GM18870 (cell line): ENCODE measurements around the gene VILL.

ENCODE experiments used
- ATAC-seq: cut with Tn5 transposase; IDR thresholded peaks from one replicate; pipeline ENCODE4 v1.9.1; 2021; ENCODE audit warnings: moderate library complexity; ENCODE audit not compliant: unreplicated experiment

Gene VILL

DNA sequence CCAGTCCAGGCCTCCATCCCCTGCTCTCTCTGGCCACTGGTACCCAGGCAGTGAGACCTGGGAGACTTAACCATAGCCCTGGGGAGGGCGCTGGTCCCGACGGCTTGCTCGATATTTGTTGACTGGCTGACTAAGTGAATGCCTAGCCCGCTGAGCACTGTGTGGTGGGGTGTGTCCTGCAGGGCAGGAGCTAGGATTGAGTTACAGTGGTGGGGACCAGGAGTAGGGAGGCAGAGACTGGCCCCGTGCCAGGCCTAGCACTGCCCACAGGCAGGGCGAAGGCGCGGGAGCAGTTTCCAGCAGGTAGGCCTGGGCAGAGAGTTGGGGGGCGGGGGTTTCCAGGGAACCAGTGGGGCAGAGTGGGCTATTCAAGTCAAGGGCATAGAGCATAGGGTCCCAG lies at the start of gene VILL:
TSS of gene VILL (plus strand) at position 260 of the 400 bp plus-strand sequence. CDS start 2,887 bp downstream, outside the sequence.
- ATAC-seq = no peak

DNA sequence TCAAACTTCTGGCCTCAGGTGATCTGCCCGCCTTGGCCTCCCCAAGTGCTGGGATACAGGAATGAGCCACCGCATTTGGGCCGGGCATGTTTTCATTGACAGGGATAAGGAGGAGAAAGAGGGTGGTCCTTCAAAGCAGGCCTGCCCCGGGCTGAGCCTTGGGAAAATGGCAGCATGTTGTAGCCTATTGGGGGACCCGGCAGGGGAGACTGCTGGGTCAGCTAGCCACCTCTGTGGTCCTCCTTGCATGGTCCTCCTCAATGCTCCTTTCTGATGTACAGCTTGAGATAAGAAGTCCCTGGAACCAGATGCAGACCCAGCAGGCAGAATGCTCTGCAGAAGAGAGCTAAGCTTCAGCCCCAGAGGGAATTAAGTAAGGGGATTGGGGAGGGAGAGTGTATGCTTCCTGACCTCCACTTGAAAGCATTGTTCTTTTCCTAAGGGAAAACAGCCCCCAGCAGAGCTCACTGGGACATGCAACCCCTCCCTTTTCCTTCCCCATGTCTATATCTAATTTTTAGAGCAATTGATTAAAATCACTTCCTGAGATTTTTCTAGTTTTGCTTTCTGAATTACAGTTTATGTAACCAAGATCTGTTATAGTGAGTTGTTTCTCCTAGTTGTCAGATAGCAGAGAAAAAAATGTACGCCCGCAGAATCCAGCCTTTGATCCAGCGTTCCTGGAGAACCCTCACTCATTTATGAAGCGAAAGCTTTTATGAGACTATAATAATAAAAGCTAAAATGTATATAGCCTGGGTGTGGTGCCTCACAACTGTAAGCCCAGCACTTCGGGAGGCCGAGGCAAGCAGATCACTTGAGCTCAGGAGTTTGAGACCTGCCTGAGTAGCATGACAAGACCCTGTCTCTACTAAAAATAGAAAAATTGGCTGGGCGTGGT lies 48.7 kb upstream of the VILL start:
- no peak for ATAC-seq

DNA sequence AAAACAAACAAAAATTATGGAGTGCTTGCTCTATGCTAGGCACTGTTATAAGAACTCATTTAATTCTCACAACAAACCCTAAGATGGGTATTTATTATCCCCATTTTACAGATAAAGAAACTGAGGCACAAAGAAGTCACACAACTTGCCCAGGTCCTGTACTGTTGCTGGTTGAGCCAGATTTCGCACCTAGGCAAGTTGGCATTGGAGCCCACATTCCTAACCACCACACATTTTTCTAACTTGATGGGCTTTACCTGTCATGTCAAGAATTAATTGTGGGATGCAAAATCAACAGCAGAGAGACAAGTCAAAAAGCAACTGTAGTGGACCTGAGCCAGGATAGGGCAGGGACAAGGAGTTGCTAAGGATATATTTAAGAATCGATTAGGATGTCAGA lies 47.9 kb upstream of the VILL start:
- ATAC-seq = no peak

DNA sequence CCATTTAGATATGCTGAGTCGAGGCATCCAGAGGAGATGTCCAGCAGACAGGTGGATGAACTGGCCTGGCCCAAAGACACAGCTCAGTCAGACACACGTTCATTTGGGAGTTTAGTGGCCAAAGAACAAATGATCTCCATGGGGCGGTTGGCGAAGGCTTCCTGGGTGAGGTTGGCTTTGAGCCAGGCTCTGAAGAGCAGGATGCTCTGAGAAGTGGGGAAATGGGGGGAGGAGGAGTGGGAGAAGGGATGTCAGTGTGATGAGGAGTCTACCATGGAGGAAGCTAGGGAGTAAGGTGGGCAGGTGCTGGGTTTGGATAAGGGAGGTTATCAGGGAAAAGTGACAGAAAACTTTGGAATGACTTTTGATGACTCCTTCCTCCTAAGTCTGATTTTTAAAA lies 47.5 kb upstream of the VILL start:
- ATAC-seq = no peak

DNA sequence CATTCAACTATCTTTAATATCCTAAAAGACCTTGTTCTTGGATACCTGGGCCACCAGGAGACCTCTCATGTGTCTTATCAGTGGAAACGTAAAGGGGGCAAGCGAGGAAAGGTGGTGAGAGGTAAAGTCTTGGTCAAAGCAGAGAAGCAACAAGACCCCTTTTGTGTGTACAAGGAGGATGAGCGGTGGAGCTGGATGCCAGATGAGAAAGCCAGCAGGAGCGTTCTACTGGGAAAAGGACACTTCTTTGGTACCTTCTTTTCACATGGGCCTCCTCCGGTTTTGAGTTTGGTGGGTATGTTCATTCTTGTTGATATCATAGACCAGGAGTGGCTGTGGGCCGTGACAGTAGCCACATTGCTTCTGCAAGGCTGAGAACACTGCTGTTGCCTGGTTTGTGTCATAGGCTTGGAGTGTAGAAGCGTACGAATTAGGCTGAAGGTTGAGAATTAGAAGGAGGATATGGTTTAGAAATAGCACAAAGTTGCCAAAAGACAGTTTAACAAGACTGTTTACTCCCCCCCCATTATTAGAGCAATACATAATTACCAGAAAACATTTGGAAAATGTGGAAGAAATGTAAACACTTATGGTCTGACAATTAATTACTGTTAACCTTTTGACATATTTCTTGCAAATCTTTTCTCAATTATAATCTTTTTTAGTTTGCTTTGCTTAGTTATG lies 46.8 kb upstream of the VILL start:
- ATAC-seq = no peak

DNA sequence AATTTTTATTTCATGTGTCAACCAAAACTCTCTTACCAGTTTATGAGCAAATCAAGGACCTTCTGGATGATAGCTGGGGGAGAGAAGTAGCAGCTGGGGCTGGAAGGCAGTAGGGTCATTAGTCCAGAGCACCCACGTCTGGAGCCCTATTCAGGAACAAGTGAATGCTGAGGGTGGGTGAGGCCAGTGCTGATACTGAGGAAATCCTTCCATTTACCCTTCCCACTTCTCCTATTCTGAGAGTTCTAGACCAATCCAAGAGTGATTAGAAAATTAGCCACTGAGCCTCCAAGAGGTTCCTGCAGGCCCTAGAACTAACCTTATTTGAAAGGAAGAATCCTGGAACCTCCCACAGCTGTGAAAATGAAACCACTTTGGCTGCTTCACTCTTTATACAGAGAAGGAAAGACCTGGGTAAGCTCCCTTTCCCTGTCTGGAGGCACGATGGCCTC lies 46.2 kb upstream of the VILL start:
- ATAC-seq = no peak

DNA sequence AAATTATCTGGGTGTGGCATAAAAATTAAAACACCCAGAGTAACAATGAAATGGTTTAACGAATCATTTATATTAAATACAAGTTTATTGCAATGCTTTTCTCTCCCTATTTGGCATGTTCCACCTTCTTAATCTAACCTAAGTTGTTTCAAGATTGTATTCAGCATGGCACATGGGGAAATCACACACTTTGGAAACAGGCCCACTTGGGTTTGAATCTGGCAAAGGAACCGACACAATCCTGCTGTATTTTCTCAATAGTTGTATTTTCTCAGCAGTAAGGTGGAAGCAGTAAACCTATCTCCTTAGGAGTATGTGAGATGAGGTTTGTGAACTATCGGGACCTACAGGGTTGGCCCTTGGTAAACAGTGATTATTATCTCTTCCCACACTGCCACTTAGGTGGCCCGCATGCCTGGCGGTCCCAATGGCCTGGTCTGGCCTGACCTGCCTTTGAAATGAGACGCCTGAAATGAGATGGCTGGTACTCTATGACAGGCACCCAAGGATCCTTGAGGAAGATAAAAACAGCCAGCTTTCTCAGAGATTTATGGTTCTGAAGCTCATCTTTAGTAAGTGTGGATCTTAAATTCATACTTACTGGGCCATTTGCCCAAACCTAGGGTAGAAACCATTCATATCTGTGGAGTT lies 45.3 kb upstream of the VILL start:
- ATAC-seq = no peak

DNA sequence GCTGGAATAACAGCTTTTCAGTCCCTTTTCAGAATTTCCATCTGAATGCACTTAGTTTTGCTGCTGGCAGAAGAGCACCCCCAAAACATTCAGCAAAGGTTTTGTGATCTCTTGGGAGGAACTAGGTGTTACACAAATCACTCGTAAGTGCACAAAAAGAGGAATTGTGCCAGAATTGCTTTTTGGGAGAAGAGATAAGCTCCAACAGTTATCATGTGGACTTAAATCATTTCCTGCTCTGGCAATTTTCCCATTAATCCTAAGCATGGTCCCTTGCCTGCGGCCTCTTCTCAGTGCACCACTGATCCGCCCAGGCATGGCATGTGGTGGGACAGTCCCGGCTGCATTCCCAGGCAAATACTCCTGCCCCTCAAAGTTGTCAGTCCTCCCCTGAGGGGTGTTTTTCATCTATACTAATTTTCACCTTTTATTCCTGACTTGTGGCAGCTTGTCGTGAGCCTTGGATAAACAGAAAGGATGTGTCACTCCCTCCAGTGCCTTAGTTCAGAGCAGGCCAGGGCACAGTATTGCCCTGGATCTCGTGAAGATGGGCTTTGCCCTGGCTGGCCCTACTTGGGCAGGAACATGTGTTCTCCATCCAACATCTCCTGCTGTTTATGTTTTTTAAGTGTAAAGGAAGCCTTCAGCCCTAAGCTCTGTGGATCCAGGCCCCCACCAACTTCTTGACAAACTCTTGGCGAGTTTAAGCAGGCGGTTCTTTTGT lies 44.6 kb upstream of the VILL start:
- ATAC-seq = no peak

DNA sequence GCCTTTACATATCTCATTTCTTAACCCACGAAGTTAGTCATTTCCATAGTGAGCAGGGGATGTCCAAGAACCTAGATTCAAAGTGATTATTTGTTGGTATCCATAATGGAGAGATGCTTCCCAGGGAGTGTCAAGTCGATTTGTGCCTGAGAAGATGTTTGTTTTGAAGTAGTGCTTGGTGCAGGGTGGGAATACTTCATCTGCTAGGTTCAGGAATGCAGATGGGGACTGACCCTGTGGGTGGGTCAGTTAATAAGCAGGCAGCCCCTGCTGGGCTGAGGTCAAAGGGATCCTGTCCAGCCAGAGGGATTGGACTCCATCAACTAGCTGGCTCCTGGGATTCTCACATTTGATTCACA lies 44.1 kb upstream of the VILL start:
- ATAC-seq = no peak

DNA sequence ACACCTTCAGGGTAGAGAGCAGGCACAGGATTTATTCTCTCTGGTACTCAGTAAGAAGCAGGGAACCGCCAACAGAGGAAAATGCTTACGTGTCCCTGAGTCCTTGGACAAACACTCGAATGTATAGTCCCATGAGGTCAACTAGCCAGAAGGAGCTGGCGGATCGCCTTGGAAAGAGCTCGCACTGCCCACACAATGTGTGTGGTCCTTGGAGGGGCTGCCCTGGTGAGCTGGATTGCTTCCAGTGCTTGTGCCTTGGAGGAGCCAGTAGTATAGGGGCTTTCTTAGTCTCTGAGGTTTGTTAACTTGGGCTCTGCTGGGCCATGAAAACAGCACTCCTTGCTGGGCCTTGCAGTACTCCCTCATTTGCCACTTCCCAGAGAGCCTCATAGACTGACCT lies 40.7 kb upstream of the VILL start:
- no peak for ATAC-seq

DNA sequence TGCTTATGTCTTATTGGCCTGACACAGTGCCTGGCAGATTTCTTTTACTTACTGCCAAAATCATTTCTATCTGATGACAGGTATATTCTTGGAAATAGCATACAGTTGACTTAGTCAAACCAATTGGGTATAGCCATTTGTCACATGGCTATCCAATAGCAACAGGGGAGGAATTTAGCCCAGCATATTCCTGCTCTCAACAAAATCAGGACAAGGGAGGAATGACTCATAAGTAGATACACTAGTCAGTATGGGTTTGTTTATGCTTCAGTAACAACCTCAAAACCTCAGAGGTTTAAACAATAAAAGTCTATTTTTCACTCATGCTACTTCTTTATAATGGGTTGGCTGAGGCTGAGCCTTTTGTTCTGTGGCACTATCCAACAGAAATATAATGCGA lies 38.0 kb upstream of the VILL start:
- no peak for ATAC-seq

DNA sequence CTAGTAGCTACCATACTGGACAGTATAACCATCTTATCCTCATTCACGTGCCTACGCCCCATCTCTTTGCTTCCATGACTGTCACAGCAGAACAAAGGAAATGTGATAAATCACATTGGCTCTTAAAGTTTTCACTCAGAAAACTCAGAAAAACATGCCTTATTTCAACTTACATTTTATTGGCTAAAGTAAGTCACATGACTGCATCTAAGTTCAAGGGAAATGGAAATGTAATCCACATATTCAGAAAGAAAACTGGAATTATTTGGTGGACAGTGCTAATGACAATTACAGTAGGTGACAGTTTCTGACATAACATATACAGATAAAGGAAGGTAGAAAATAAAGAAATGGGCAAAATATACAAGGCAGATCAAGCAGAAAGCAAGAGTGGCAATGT lies 37.4 kb upstream of the VILL start:
- no peak for ATAC-seq

DNA sequence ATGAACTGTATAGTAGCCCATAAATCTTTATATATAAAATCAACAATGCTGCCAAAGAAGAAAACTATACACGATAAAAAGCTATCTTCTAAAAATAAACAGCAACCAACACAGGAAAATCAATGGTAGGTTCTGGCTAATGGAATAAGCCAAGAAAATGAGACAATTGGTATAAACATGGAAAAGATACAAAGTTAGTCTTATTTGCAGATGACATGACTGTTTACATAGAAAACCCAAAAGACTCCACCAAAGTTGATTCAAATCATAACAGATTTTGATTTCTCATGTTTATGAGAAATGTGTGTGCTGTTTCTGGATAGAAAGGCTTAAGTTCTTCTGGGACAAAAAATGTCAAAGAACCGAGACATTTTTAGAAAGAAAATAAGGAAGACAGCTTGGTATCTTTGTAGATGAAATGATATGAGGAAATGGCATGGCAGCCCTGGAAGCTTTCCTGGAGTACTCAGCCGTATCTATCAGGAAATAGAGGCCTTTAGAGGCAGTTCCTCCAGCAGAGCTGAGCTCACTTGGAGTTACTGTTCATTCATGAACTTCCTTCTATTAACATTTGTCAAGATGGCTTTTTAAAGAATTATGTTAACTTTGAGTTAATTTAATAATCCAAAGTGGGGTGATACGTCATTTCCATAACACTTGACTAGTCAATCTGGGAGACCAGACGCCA lies 36.7 kb upstream of the VILL start:
- ATAC-seq = no peak

DNA sequence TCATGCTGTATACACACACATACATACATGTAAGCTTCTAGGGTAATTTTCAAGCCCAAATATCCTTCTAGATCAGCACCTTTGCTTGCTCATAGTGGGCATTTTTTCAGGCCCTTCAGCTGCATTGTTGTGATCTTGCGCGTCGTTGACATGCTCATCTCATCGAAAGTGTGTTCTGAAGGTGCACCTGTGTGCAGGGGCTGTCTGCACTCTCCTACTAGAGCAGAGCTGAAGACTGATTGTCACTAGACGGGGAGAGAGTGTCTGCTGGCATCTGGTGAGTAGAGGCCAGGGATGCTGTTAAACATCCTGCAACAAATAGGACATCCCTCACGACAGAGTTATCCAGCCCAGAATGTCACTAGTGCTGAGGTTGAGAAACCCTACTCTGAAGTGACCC lies 35.7 kb upstream of the VILL start:
- no peak for ATAC-seq

DNA sequence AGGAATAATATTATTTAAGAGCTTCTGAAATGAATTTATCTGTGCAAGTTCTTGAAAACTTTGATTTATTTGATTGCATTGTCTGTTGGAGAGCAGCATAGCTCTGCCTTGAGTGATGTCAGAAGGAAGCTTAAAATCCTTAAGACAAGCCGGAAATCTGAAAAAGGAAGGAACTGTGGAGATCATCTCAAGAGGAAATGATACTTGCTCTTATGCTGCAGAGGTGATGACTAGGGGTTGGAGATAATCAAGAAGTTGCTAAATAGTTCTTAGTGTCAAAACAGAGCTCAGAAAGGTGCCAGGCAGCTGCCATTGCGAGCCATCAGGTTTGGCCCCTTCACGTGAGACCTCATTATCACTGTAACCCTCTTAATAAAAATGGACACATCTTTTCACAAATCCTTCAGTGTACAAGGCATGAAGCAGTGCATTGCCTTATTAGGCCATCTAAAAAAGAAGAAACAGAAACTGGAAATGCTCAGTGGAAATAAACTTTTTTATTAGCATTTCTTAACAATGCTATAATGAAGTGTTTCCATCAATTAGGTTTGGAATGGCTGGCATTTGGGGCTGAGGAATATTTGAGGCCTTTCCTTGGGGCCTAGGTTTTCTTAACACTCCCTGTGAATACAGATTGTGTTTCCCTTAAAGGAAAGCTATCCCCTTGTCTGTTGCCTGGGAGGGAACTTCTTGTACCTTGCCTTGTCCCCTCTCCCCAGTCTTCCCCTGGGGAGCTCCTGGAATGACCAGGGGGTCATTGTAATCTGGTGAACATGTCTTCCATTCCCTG lies 34.5 kb upstream of the VILL start:
- no peak for ATAC-seq

DNA sequence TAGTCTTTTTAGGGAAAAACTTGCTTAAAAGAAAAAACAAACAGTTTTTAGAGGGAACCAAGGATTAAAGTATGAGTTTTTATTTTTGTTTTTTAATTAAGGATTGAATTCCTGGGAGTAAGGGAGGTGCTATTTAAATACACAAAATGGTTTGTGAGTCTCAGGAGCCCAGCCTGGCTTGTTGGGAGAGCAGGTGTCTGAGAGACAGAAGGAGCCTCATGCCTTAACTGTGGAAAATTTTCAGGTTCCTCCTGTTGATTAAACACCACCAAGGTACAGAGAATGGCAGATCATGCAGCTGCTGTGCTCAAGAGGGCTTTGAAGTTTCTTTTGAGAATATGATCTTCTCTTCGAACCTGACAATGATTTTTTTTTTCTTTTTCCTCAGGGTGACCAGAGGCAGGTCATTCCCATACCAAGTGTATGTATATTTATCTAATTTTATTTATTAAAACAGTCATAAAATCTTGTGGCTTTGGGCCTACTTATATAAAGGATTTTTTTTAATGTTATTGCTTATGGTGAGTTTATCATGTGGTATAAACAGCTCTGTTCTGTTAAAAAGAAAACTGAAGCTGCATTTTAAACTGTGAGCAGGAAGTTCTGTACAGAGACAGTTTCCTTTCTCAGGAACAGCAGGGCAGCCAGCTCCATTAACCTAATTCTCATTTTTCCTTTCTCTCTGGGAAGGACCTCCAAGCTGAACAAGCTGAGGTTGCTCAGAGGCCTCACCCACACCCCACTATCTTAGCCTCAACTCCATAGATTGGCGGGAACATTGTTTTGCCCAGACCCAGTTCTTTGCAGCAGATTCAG lies 33.7 kb upstream of the VILL start:
- no peak for ATAC-seq

DNA sequence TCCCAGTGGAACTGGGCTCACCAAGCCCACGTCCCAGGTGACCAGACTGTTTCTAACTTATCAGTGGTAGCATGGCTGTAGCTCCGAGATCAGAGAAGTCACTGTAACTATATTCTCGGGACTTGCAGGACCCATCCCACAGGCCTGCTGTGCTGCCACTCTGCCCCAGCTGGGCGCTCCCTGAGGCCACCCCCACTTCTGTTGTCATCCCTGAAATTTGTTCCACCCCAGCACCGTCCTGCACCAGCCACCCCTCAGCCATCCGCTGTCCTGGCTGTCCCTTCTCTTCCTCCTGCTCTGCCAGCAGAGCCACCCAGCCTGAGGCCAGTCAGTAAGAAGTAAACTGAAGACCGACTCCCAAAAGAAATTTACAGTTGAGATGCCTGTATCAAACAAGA lies 33.0 kb upstream of the VILL start:
- ATAC-seq = no peak

DNA sequence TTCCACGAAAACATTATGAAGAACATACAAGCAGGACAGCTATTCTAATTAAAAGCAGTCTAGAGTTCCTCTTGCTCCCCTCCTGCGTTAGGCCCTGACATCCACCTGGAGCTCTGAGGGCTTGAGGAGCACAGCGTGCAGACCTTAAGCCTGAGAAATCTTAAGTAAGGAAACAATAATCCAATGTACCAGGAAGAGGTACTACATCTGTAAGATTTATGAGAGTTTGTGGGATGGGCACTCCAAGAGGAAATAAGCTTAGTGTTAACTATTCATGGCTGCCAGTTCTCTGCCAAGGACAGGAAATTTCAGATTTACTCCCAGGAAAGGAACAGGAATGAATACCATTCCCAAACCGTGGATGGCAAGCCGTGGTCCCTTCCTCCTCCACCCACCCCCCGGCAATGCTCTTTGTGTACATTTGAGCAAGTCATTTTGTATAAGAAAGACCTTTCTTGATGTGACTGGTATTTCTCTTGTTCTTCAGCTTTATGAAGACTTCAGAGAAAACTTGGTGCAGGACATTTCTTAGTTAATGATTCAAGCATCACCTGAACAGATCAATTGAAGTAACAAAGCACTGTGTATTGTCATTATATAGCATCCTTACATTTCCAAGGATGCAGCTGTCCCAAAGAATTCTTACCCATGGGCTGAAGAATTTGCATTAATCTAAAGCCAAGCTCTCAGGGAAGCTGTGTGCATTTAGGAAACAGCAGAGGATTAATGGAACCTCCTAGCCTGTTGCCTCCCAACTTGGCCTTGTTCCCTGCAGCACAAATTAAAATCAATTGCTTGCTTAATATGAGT lies 28.8 kb upstream of the VILL start:
- no peak for ATAC-seq
